ENCODE measurements around the gene CHID1.

CHID1 gene

GRCh38 chr11:836274-836673 is 74.3 kb downstream of the CHID1 start:
- no peak for ATAC-seq
- DNase-seq: no peak

GRCh38 chr11:834371-835316 is 76.0 kb downstream of the CHID1 start:
- ATAC-seq: no peak
- DNase-seq: peak; percentile 50

DNA sequence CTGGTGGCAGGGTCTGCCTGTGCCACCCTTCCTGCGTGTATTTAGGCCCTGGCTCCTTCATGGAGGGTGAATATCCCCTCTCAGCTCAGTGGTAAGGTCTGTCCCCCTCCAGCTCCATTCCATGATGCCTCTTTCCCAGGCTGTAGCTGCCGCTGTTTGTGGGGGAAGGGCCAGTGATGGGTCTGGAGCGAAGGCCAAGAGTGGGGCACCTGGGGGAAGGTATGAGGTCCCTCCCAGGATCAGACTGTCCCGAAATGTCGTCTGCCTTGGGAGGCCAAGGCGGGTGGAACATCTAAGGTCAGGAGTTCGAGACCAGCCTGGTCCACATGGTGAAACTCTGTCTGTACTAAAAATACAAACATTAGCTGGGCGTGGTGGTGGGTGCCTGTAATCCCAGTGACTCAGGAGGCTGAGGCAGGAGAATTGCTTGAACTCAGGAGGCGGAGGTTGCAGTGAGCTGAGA is 76.7 kb downstream of the CHID1 start:
- no peak for DNase-seq
- no peak for ATAC-seq

DNA sequence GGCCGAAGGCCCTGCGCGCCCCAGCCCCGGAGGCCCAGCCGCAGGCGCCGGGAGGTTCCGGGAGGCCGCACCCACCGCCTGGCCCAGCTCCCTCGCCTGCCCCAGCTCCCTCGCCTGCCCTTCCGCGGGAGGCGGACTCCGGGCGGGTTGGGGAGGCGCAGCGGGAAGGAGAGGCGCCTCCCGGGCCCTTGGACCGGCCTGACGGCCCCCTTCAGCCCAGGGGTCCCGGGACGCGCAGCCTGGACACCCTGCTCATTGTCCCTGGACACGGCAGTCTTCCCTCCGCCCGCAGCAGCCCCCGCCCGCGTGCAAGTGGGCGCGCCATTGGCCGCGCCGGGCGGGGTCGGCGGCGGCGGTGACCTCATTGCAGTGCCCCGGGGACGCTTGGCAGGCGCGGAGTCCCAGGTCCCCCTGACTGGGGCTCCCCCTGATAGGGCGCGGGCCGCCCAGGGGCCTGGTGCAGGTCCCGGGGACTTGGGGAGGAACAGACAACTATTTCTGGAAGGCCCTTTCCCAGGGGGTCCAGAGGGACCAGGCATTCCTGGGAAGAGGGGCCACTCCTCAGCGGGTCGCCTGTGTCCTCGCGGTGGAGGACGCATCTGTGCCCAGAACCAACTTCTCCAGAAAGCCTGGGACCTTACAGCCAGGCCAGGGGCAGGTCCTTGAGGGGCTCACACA is 77.4 kb downstream of the CHID1 start:
- ATAC-seq (peak; percentile 21), DNase-seq (peak; percentile 64)

- peak; percentile 35 for ATAC-seq
- peak; percentile 67 for DNase-seq
Measured at GRCh38 chr11:832529-833113, 78.0 kb downstream of the CHID1 start, which contains the start of gene CD151. Gene CD151 (plus strand): TSS chr11:832952. CDS start chr11:836070, 3,118 bp downstream.

DNA sequence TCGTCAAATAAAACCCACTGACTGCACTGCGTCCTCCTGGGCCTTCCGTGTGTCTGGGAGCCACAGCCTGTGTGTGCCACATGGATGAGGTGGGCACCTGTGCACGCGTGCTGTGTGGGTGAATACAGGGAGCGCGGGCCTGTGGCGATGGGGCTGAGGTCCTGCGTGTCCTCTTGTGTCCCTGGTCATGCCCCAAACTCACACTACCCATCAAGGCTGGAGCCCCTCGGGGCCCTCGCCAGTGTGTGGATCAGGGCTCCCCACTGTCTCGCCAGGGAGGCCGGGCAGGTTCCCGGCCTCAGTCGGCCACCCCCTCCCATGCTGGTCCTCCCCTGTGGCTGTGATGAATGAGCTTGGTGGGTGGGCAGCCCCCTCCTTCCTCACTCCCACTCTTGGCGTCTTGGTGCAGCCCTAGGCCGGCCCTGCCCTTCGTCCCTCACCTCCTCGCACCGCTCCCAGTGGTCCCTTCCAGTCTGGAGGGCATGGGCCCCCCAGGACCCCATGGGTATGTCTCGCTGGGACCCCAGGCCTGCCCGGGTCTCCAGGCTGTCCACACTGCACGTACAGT is 78.6 kb downstream of the CHID1 start:
- ATAC-seq (no peak), DNase-seq (no peak)

GRCh38 chr11:831118-831864 is 79.3 kb downstream of the CHID1 start:
- DNase-seq (no peak), ATAC-seq (no peak)

- peak; percentile 66 for ATAC-seq
- DNase-seq: peak; percentile 77
Measured at GRCh38 chr11:830295-831117, 80.1 kb downstream of the CHID1 start.

- no peak for DNase-seq
- ATAC-seq: peak; percentile 2
Measured at GRCh38 chr11:829847-830294, 80.7 kb downstream of the CHID1 start.

DNA sequence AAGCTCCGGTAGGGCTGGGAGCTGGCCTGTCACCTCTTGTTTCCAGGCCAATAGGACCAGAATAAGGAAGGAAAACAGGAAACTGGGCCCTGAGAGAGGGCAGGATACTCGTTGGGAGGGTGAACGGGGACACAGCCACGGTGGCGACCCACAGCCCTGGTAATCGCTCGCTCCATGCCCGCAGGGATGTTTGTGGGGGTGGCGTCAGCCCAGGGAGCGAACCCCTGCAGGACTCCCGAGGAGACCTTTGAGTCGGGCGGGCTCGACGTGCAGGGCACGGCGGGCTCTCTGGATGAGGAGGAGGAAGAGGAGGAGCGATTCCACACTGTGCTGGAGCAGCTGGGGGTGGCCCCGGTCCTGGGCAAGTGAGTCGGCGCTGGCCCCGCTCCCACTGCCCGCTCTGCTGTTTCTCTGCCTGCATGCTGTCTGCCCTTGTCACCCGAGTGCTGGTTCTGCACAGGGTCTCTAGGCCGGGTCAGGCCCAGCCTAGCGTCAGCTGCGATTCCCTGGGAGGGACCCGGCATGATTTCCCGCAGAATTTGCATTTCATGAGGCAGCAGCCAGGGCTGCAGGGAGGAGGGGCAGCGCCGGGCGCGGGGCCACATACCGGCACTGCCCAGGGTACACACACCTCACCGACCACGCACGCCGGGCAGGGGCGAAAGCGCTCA is 81.3 kb downstream of the CHID1 start:
- no peak for ATAC-seq
- DNase-seq: no peak

GRCh38 chr11:828506-829175 is 82.0 kb downstream of the CHID1 start:
- ATAC-seq: no peak

DNA sequence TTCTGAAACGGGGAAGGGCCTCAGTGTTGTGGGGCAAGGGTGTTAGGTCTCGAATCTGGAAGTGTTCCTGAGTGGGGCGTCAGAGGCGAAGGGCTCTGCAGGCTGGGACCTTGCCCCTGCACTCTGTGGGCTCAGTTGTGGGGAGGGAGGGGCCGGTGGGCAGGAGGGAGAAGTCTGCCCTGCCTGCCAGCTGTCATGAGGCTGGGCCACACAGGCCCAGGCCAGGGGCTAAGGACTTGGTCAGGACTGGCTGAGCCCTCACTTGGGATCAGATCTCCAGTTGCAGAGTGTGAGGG is 82.8 kb downstream of the CHID1 start, which contains the start of gene CRACR2B:
Gene CRACR2B (plus strand): TSS at position 23 of the 296 bp plus-strand sequence. CDS start 689 bp downstream, outside the sequence.
- no peak for ATAC-seq

More at GRCh38 chr11:828506-829175, 82.0 kb downstream of the CHID1 start:
- DNase-seq: no peak

DNA sequence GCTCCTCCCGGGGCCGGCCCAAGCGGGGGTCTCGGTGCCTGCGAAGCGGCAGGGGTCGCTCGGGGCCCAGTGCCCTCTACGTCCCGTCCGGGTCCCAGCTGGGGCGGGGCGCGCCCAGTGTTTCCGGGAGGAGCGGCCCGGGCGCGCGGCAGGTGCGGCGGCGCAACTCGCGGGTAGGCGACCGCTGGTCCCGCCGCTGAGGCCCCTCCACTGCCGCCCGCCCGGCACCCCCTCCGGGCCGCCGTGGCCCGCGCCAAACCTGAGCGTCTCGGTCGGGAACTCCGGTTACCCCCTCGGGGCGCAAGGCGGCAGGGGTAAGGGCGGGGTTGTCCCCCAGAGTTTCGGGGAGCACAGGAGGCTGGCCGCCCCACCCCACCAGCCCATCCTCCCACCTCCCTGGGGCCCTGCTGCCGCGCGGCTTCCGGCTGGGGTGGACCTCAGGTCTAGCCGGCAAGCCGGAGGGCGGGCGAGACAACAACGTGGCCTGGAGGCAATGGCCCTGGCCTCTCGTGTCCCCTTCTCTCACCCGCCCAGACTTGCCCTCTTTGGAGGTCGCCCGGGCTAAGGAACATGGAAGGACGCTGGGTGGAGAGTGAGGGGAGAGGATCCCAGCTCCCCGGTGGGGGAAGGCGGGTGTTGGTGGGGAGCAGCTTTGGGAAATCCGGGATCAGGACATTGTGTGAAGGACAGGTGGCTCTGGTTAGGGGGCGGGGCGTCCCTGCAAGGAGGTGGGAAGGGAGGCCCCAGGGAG is 83.3 kb downstream of the CHID1 start:
- no peak for DNase-seq
- no peak for ATAC-seq

More for the DNA sequence above, 82.8 kb downstream of the CHID1 start, which contains the start of gene CRACR2B:
- no peak for DNase-seq

- DNase-seq (no peak), ATAC-seq (no peak)
Measured at GRCh38 chr11:826836-827145, 83.8 kb downstream of the CHID1 start.

DNA sequence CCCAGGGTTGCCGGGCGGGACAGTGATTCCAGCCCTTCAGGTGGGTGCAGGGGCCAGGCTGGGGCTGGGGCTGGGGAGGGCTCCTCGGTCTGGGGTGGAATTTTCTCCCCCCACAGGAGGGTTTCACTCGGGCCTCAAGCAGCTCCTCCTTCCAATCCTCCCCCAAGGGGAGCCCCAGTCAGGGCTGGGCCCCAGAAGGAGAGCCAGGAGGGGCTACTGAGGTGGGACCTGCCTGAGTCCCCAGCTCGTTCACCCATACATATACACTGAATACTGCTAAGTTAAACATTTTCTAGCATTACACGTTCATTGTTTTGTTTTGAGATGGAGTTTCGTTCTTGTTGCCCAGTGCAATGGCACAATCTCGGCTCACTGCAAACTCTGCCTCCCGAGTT is 84.4 kb downstream of the CHID1 start:
- DNase-seq (no peak), ATAC-seq (no peak)

DNA sequence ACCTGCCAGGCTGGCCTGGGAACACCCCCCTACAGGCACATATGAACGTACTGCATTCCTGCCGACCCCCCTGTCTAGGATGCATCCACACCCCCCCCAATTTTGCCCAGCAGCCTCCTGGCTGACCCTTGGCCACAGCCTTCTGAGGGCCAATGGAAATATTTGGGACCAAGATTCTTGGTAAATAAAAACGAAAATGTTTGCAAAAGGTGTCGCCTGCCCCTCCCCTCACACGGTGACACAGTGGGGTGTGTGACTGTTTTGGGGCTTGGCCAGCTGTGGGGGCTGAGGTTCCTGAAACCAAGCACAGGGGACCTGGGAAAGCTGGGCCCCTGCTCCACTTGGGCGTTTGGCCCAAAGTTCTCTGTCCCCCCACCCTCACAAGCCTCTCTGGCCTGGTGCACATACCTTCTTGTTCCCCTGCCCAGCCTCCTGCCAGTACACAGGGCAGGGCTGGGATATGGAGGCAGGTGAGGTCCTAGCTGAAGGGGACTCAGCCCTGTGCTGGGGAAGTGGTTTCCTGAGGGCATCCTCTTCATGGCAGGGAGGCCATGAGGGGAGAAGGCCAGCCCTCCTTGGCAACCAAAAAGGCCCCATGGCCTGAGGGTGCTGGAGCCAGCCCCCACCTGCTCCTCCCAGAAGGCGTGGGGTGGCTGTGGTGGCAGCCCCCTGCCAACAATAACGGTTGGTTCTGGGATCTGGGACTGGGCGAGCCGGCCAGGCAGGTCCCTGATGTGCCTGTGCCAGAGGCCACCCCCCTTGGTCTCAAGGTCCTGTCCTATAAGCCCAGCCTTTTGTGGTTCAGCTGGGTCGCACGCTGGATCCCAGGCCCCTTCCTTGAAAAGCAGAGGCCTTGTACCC is 85.0 kb downstream of the CHID1 start:
- DNase-seq (no peak), ATAC-seq (no peak)

DNA sequence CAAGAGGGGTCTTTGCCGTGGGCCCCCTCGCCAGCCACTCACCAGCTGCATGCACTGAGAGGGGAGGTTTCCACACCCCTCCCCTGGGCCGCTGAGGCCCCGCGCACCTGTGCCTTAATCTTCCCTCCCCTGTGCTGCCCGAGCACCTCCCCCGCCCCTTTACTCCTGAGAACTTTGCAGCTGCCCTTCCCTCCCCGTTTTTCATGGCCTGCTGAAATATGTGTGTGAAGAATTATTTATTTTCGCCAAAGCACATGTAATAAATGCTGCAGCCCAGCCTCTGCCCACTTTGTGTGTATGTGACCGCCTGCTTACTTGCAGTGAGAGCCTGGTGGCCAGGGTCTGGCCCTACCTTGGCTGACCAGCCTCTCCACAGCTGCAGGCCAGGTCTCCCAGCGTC is 85.7 kb downstream of the CHID1 start:
- ATAC-seq (no peak), DNase-seq (no peak)

DNA sequence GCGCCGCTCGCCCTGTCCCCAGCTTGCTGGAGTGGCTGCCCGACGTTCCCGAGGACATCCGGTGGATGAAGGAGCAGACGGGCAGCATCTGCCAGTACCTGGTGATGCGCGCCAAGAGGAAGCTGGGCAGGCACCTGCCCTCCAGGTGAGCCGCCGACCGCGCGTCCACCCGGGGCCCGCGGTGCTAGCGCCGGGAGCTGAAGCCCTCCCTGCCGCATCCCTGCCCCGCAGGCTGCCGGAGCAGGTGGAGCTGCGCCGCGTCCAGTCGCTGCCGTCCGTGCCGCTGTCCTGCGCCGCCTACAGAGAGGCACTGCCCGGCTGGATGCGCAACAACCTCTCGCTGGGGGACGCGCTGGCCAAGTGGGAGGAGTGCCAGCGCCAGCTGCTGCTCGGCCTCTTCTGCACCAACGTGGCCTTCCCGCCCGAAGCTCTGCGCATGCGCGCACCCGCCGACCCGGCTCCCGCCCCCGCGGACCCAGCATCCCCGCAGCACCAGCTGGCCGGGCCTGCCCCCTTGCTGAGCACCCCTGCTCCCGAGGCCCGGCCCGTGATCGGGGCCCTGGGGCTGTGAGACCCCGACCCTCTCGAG is 86.2 kb downstream of the CHID1 start:
- DNase-seq (no peak), ATAC-seq (no peak)
